ENCODE data around the gene ZNF17.
"Not testable (repeated sequence)": the region's sequence is repeated elsewhere in the genome, so short reads cannot be mapped to it uniquely, and the experiment has no call there.

ZNF17 gene
- 23.1 to 23.2 reads per million in 2 donors for total RNA-seq

DNA sequence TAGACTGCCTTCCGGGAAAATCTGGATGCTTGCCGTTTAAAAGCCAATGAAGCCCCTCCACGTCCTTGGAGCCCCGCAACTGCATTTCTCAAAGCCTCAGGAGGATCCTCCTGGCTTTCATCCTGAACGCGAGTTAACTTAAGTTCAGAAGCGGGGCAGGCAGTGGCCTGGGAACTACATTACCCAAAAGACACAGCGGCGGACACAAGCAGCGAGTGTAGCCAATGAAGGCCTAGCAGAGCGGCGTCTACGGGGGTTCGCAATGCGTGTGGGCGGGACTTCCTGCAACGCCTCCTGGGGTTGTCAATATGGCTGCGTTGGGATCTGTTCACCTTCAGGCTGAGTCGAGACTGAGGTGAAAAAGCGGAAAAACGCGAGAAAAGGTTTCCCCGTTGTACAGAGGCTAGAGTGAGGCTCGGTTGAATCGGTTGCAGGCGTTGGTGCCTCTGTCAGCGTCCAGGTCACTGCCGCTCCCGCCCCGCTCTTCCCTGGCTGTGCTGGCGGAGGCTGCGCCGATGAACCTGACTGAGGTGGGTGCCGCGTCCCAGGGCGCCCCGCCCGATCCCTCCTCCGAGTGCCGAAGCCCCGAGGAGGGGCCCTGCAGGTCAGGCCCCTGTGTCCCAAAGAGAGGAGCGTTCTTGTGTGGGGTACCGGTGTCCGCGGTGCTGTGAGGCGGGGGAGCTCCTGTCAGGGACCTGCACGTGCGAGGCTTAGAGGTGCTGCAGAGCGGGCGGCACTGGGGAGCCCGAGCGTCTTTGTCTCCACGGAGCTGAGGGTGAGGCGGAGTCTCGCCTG, at the start of gene ZNF17:
ZNF17 (plus strand) TSS at position 285 of the 795 bp plus-strand sequence. CDS start 2,455 bp downstream, outside the sequence.
- peak; percentile 56 for DNase-seq

DNA sequence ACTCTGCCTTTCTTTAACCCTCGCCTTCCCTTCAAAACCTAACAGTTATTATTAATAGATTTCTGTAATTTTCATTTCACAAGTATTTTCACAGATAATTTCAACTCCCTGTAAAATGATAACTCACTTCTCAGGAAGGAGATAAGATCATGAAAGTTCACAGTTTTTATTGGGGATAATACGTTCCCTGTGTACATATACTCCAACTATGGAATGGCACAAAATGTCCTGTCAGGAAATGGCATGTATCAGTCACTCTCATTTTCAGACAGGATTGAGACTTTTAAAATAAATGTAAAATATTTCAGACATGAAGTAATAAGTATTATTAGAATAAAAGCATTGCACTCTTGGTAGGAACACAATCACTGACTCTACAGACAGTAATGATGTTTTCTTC, 48.5 kb upstream of the ZNF17 start:
- no peak for DNase-seq

DNA sequence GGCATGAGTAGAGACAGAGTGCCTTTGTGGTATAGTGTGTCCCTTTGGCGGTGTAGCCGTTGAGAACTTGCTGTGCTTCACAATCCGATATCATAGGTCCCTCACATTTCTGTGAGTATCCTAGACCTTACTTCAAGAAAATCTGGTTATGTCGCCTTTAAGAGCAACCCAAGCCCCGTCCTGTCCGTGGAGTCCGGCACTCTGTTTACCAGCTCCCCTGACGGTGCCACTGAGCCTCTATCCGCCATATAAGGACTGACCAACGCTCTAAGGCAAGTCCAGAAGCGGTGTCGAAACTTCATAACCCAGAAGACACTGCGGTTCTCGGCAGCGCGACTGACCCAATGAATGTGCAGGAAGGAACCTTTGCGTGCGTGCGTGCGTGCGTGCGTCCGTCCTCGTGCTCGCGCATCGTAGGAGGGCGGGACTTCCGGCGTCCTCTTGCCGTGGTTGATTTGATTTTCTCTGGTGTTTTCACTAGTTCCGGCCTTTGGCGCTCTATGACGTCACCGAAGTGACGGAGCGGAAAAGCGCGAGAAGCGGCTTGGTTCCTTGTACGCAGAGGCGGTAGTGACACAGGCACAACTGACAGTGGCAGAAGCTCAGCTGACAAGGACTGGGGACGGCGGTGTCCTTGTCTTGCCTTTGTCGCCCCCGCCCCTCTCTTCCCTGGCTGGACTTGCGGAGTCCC, 47.8 kb upstream of the ZNF17 start, which contains the start of the genes TRAPPC2B and ZNF547:
TRAPPC2B (plus strand) TSS at position 555 of the 691 bp plus-strand sequence. CDS start 1,283 bp downstream, outside the sequence.
ZNF547 (plus strand) TSS at position 555 of the 691 bp plus-strand sequence. CDS start 5,005 bp downstream, outside the sequence.
- DNase-seq: peak; percentile 86

DNA sequence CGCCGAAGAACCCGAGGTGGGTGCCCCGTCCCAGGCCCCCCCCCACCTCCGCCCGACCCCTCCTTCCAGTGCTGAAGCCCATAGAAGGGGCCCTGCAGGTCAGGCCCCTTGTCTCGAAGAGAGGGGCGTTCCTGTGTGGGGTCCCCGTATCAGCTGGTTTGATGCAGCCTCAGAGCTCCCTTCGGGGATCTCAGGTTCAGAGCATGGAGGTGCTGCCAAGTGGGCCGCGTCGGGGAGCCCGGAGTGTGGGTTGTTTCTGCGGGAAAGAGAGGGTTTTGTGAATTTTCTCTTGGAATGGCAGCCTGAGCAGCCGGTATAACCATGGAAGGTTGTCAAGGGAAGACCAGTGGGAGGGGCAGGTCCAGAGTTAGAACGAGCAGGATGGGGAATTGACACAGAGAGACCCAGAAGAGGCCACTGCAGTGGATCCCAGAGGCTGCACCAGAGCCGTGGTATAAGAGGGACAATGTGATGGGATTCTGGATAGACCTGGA, 47.2 kb upstream of the ZNF17 start:
- DNase-seq: no peak

DNA sequence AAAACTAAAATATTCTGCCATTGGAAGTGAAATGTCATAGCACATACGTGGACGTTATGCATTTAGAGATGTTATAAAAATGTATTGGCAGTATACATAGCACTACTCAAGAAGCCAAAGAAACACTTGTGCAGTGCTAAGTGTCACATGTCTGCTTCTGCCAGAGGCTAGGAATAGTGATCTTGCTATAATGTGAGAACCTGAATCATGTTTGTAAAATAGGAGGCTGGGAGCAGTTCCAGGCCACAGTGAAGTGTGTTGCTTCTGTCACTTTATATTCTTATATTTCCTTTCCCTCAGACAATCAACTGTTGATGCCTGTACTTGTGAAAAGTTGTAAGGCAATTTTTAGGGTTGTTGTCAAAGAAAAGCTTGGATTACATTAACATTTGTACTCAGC, 44.2 kb upstream of the ZNF17 start:
- DNase-seq: no peak

DNA sequence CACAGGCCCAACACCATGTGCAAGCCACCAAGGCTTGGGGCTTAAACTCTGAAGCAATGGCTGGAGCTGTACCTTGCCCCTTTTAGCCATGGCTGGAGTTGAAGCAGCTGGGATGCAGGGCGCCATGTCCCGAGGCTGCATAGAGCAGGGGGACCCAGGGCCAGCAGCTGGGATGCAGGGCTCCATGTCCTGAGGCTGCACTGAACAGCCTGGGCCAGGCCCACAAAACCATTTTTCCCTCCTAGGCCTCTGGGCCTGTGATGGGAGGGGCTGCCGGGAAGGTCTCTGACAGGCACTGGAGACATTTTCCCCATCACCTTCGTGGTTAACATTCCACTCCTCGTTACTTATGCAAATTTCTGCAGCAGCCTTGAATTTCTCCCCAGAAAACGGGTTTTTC, 36.8 kb upstream of the ZNF17 start:
- no peak for DNase-seq

DNA sequence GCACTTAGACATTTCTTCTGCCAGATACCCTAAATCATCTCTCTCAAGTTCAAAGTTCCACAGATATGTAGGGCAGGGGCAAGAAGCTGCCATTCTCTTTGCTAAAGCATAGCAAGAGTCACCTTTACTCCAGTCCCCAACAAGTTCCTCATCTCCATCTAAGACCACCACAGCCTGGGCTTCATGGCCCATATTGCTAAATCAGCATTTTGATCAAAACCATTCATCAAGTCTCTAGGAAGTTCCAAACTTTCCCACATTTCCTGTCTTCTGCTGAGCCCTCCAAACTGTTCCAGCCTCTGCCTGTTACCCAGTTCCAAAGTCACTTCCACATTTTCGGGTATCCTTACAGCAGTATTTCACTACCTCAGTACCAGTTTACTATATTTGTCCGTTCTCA, 36.3 kb upstream of the ZNF17 start:
- not testable (repeated sequence) for DNase-seq

DNA sequence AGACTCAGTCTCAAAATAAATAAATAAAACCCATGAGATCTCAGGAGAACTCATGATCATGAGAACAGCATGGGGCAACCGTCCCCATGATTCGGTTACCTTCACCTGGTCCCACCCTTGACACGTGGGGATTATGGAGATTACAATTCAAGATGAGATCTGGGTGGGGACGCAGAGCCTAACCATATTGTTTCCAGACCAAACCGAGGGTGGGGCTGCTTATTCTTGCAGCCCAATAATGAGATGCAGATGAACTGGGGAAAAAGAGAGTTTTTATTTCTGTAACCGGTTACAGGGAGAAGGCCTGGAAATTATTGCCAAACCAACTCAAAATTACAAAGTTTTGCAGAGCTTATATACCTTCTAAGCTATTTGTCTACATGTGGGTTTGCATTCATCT, 34.8 kb upstream of the ZNF17 start:
- no peak for DNase-seq

DNA sequence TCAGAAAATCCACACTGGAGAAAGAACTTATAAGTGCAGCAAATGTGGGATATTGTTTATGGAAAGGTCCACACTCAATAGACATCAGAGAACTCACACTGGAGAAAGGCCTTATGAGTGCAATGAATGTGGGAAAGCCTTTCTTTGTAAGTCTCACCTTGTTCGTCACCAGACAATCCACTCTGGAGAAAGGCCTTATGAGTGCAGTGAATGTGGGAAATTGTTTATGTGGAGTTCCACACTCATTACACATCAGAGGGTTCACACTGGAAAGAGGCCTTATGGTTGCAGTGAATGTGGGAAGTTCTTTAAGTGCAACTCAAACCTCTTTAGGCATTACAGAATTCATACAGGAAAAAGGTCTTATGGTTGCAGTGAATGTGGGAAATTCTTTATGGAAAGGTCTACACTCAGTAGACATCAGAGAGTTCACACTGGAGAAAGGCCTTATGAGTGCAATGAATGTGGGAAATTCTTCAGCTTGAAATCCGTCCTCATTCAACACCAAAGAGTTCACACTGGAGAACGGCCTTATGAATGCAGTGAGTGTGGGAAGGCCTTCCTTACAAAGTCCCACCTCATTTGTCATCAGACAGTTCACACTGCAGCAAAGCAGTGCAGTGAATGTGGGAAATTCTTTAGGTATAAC, 33.3 kb upstream of the ZNF17 start:
- DNase-seq: no peak

DNA sequence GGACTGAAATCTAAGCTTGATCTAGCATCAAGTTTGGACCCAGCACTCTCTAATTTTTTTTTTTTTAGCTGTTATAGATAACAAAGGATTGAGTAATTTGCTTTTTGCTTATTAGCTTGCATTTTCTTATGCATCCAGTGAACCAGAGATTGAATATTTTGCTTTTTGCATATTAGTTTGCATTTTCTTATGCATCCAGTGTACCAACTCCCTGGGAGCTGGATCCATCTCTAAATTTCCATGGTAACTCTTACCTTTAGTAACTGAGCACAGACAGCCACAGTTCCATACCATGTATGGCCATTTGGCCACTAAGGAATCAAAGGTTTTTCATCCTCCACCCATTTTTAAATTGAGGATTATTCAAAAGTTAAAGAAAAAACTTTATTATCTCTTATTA, 30.0 kb upstream of the ZNF17 start:
- no peak for DNase-seq

DNA sequence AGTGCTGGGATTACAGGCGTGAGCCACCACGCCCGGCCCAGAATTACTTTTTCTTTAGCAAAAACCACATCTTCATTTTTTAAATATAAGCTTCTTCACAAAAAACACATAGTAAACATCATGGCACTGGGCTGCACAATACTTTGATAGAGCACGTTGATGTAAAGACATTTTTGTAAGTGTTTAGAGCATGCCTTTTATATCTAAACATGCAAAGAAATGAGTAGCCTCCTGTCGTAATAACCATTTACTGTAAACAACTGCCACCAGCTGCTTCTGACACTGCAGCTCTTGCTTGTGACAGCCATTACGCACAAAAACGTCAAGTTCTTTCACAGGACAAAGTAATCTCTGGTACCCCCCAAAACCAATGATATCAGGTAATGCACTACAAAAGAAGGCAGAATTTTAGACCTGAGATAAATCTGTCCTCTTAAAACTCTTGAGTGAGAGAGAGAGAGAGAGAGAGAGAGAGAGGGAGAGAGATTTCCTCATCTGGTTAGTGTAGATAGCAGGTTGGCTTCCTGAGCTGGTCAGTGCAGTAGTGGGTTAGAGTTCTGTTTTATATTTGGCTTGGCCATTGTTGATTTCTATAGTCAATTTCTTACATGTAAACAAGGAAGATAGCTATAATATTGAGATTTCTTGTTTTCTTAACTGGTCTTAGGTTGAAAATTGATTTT, 28.0 kb upstream of the ZNF17 start:
- DNase-seq: no peak

DNA sequence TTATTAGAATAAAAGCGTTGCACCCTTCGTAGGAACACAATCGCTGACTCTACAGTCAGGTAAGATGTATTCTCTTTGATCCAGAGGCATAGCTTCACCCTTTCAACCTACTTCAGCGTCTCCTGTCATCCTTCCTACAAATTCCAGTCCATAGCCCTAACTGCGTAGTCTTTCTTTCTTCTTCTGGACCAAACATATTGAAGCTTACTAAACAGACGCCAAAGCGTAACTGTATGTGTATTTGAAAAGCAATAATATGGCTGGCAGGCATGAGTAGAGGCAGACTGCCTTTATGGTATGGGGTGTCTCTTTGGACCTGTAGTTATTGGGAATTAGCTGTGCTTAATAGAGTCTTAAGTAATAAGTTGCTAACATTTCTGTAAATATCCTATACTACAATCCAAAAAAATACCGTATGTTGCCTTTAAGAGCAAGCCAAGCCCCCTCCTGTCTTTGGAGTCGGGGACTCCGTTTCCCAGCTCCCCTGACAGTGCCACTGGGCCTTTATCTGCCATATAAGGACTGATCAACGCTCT, 21.7 kb upstream of the ZNF17 start:
- no peak for DNase-seq

DNA sequence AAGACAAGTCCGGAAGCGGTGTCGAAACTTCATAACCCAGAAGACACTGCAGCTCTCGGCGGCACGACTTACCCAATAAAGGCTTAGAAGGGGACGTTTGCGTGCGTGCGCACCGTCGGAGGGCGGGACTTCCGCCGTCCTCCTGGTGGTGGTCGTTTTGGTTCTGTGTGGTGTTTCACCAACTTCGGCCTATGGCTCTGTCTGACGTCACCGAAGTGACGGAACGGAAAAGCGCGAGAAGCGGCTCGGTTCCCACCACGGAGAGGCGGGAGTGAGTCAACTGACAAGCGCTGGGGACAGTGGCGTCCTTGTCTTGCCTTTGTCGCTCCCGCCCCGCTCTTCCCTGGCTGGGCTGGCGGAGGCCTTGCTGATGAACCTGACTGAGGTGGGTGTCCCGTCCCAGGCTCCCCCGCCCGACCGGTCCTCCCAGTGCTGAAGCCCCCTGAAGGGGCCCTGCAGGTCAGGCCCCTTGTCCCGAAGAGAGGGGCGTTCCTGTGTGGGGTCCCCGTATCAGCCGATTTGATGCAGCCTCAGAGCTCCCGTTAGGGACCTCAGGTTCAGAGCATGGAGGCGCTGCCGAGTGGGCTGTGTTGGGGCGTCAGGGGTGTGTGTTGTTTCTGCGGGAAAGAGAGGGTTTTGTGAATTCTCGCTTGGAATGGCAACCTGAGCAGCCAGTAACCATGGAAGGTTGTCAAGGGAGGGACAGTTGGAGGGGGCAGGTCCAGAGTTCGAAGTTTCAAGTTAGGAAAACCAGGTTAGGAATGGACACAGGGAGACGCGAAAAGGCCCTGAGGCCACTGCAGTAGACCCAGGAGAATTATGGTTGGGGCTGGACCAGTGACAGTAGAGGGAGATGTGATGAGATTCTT, 21.0 kb upstream of the ZNF17 start, which contains the start of gene ZNF548:
ZNF548 (plus strand) TSS at position 125 of the 869 bp plus-strand sequence; CDS start at position 371, 246 bp downstream.
- DNase-seq: peak; percentile 96

DNA sequence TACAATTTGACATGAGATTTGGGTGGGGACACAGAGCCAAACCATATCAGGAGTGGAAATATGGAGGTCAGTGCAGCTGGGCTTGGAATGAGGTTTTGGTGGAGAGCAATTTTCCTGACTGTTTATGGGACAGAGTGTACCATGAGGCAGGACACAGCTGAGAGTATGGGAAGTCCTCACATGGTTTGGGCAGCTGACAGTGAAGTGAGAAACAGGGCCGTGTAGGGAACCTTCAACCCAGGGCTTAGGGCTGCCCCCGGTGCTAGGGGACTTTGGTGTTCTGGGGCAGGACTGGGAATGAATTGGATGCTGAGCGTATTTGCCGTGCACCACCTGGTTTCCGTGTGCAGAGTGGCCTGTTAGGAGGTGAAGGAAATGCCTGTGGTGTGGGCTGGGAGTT, 15.3 kb upstream of the ZNF17 start:
- DNase-seq: no peak

DNA sequence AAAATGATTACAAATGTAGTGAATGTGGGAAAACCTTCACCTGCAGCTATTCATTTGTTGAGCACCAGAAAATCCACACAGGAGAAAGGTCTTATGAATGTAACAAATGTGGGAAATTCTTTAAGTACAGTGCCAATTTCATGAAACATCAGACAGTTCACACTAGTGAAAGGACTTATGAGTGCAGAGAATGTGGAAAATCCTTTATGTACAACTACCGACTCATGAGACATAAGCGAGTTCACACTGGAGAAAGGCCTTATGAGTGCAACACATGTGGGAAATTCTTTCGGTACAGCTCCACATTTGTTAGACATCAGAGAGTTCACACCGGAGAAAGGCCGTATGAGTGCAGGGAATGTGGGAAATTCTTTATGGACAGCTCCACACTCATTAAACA, 12.1 kb upstream of the ZNF17 start:
- no peak for DNase-seq

DNA sequence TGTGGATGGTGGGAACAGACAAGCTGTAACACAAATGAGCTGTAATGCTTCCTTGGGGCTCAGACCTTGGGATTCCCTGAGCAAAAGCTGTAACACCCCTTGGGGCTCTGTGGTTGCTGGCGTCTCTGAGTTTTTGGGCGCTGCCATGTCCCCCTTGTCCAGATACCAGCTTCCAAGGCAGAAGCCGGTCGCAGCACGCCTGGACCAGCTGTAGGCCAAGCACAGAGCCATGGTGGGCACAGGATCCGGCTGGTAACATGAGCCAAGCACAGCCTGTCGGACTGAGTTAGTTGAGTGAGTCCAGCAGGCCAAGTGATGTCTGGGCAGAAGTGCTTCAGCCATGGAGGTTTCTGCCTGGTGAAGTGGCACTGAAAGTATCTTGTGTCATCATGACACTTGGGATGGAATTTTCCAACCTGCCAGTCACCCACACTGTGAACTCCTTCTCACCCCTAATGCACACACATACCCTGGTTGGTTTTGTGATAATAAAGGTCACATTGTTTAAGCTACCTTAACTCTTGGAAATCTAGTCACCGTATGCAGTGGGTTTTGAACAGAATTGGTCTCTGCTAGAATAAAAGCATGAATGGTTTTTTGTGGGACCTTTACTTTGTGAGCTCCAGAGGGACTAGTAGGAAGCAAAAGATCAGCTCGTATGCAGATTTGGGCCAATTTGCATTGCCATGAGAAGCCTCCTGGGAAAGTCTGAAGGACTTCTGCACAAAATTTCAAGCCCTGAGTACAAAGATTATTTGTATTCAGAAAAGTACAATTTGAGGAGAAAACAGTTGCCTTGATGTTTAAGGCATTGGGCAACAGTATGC, 7.0 kb upstream of the ZNF17 start:
- DNase-seq: no peak

DNA sequence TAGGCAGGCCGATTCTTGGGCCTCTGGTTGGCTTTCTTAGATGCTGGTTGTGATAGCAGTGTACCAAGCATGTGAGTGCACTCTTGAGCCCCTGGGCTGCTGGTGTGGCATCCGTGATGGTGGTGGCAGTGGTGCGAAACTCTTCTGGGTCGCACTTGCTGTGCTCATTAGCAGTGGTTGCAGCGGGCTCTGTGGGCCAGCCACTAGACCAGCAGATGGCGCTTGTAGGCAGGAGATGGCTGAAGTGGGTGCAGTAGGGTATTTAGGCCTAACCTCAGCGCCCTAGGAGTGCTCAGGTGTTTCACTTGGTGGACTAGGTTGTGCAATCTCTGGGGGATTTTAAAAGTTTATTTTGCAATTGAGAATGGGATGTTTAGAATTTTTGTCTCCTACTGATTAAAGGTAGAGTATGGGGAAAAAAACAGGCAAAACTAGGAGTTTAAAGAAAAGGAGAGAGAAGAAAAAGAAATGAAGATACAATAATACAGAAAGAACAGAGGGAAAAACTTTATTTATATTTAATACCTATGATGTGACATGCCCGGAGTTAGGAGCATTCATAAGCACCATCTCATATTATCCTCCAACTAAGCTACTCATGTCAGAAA, 4.3 kb upstream of the ZNF17 start:
- DNase-seq: peak; percentile 16

DNA sequence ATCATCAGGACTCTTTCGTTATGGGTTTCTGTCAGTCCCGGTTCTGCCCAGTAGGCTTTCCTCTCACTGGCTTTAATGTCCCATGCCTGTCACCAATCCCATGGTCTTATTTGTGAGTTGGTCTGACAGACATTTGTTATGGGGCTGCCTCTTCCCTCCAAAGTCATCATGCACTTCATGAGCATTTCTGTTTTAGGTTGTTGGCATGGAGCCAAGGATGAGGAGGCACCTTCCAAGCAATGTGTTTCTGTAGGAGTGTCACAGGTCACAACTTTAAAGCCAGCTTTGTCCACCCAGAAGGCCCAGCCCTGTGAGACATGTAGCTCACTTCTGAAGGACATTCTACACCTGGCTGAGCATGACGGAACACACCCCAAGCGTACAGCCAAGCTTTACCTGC, 8.5 kb downstream of the ZNF17 start:
- no peak for DNase-seq

DNA sequence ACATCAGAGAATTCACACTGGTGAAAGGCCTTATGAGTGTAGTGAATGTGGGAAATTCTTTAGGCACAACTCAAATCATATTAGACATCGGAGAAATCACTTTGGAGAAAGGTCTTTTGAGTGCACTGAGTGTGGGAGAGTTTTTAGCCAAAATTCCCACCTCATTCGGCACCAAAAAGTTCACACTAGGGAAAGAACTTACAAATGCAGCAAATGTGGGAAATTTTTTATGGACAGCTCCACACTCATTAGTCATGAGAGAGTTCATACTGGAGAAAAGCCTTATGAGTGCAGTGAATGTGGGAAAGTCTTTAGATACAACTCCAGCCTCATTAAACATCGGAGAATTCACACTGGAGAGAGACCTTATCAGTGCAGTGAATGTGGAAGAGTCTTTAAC, 10.1 kb downstream of the ZNF17 start:
- no peak for DNase-seq
